NCI-H748 (cell line): ENCODE data around the gene NFIA.

Experiments used
- DNase-seq: peaks from one replicate; lab custom pipeline; 2025; ENCODE audit not compliant: unreplicated experiment; lab: John Stamatoyannopoulos, UW

Gene NFIA

DNA sequence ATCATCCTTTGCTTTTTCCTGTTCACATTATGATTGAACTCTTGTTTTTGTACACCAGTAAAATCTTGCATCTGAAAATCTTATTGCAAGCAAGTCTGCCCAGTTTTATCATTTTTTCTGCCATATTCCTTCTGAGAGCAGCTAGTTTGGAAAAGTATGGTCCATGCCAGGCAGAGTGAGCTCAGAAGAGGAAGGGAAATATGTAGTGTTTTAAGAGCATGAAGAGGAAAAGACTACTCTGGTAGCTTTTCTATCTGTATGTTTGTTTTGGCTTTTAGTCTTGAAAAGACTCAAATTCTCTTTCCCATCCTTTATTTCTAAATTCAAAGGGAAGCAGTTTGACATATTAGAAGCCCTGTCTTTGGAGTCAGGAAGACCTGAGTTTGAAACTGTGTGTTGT is 125.8 kb downstream of the NFIA start:
- no peak for DNase-seq

DNA sequence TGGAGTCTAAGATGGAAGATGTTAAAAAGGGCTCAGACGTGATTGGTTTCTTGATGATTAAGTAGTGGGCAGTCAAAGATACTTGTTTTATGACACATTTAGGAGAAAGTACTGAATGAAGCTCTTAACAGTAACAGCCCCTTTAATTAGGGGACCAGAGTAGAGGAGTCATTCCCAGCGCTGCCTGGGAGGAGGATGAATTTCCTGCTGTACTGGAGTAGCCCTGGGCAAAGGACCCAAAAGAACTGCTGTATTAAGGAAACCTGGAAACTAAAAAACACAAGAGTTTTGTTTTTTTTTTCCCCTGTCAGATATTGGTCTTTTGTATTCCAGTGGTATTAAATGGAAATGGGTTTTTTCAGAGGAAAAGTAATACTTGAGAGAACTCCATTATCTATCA is 126.5 kb downstream of the NFIA start:
- no peak for DNase-seq

DNA sequence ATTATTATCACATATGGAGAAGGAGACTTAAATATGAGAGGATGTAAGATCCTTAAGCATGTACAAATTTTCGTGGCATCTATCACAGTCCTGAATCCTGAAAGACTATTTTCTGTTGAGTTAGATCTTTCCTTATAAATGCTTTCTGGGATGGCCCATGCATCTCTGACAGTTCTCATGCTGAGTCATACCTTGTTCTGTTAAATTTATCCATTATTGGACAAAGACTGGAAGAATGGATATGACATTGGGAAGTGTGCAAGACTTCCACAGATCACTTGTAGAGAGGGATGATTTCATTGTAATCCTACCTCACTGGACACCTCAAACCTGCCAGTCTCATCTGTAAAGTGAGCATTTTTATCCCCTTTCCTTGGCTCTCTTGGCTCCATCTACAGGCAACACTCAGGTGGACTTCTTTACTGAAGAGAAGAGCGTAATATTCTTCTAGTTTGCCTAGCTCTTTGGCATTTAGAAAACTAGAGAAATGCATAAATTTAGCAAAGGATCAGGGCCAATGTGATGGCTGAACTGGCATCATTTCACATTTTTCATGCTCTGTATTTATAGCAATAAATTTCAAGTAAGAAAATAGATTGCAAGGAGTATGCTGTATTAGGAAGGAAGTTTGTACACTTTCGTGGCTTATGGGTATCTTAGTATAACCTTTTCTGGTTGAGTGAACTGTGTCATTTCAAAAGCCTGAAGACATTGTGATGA is 128.2 kb downstream of the NFIA start:
- peak; percentile 29 for DNase-seq

DNA sequence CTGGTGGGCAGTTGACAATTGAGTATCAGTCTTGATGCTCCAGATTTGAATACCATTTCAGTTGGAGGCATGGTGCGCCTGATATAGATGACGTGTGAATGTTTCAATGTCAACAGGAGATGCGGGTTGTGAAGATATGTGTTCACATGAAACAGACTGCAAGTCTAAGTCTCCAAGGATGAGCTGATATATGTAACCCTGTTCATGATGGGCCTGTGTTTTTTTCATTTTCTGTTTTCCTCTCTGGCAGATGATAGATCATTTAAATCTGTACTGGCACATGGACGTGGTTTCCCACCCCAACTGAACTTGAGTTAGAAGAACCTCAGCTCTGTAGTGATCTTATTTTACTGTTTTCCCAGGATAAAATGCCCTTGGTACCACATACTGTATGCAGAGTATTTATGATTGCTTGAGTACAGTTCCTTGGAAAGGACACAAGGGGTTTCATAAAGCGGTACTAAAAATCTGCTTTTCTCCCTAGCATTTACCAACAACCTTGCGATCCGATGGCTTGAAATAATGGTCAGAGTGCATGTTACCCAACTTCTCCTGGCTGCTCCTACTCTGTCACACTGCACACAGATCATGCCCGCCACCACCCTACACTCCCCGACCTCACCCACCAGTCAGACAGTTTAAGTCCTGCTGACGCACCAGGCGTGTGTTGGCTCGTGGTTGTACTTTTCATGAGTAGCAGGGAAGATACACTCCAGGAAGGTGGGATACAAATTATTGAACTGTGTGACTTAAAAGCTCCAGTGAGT is 131.1 kb downstream of the NFIA start:
- no peak for DNase-seq

DNA sequence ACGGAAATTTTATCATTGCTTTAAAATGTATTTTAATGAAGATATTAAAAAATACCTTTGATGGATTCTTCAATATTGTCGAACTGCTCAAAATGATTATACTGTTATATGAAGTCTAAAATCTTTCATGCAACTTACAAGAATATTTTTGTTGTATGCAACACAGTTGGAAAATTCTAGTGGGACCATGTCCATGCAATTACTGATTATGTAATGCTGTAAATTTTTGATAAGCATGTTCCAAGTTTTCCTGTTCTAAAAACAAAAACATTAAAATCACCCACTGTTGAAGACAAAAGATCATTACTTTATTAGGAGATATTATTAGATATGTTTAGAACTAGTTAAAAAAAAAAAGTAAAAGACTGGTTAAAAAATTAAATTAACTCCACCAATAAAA is 132.8 kb downstream of the NFIA start:
- no peak for DNase-seq

DNA sequence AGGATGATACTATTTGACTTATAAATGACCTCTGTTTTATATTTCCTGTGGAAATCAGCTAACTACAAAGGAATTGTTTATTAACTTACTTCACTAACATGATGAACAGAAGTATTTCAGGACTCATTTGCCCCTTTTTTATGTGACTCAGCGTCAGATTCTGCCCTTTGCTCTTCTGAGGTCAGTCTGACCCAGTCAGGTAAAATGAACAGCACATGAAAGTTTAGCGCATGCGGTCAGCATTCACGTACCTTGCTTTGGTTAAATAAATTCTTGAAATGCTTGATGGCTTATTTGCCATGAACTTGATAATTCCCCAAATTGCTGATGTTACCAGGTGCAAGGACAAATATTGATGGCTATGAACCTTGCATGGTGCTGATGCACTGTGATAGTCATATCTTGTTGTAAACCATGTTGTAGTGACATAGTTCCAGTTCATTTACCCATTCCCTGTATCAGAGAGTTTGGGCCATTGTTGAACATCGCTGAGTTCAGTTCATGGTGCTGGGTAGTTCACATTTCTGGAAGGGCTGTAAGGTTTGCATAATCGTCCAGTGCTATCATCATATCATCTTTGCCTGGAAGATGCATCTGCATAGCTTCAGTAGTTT is 133.4 kb downstream of the NFIA start:
- no peak for DNase-seq

DNA sequence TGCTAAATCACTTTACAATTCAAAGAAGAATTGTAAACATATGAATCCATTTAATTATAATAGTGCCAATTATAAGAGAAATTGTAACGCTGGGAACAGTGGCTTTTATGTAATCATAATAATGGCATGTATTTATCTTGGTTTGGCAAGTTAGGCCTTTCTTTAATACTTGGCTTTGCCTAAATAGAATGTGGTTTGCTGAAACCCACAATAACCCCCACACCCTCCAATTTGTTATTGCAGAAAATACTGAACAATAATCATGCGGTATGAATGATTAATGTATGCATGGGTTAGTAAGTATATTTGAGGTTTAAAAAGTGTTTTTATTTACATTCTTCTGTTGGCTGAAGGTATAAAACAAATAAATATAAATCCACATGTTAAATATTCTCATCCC is 138.2 kb downstream of the NFIA start:
- no peak for DNase-seq

DNA sequence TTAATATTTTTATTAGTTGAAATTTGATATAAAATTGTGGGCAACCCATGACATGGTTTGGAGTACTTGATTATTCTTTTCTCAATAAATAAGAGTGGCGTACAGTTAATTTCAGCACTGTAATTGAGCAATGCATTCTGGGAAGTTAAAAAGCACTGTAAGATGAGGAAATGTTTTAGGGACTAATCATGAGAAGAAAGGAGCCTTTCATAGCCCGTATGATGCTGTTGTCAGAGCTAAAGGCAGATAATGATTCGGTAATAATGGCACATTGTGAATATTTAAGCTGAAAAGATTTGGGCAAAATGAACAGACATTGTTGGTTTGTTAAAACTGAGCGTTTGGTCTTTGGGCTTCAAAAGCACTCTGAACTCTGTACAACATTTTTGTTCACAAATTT is 139.3 kb downstream of the NFIA start:
- DNase-seq, result peak; percentile 11

DNA sequence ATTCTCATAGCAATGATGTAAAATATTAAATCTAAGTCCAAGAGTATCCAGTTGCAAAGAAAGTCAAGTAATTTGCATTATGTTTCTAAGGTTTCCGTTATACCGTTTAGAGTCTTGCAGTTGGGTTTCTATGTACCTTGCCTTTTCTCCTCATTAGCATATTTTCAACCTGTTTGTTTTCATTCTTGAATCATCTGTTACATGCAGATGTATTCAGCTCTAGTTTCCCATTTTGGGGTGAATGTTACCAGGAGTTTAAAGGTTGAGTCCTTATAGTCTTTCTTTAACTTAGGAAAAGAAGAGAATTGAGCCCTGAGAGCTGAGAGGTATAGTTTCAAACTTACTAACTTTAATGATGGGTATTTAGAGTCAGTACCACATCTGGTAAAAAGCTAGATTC is 139.9 kb downstream of the NFIA start:
- no peak for DNase-seq

DNA sequence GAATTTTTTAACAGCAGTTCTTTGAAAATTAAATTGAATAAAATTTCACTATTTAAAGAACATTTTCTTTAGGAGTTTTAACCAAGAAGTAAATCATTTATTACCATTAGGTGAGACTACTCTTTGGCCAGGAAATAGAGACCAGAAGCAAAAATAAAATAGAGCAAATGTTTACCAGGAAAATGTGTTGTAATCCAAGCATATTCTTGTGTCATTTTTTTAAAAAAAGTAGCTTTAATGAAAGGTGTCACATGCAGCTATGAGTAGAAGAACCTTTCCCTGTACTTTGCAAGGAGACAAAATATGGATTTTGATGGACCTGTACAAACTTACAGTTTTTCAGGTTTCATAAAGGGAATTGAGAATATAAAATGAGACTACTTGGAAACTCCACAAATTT is 140.8 kb downstream of the NFIA start:
- DNase-seq, result no peak

DNA sequence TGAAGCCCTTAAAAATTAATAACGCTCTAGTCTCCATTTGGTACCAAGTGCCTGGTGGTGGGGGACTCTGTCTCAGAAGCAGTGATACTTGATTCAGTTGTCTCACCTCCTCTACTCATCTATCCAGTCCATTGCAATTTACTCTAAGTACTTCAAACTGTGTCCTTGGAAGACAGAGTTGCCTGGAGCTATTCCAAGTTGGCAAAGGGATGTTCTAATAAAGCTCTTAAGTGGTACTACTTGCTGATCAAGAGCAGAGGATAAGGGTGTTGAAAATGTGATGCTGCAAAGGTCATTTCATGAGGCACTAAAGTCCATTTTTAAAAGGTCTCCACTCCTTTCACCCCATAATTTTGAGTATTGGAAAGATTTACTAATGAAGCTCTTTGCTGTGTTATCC is 142.2 kb downstream of the NFIA start:
- no peak for DNase-seq

DNA sequence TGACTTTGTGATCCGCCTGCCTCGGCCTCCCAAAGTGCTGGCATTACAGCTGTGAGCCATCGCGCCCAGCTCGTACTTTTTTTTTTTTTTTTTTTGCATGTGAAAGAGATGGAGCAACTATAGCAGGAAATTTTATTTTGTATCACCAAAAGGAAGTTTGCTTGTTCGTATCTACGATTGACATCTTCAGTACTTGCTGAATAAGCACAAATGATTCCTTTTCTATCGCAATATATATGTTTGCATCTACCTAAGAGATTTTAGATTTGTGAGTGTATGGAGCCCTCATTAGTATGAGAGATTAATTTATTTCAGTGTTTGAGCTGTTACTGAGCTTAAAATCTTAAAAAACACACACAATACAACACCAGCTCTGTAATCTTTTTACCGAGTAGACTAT is 143.1 kb downstream of the NFIA start:
- no peak for DNase-seq

DNA sequence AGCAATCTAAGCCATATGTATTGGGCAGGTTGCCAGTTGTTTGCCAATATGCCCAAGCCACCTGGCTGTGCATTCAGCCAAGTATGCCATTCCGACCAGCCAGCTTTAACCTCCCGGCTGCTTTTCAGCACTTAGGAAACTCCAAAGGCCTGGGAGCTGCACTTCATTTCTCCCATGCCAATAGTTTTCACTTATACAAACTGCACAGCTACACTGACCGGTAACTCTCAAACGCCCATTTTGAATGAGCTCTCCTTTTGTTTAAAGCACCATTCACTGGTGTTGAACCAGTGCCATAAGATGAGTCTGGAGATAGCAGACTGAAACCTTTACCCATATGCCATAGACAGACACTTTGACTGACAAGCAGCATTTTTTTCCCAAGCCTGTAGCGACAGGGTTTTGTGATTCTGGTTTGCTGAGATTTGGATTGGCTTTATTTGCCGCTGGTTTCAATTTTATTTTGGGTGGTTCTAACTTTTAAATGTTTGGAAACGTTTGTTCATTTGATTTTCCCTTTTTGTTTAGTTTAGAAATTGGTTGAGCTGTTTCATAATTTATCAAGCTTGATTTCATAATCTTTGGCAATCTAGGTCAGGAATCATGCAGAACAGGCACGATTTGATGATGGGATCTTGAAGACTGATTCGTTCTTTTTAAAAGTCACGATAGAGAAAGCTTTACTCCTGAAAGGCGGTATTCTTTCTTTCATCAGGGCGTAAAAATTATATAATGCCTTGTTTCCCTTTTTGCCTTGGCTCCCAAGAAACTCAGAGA is 144.6 kb downstream of the NFIA start:
- DNase-seq, result peak; percentile 41

DNA sequence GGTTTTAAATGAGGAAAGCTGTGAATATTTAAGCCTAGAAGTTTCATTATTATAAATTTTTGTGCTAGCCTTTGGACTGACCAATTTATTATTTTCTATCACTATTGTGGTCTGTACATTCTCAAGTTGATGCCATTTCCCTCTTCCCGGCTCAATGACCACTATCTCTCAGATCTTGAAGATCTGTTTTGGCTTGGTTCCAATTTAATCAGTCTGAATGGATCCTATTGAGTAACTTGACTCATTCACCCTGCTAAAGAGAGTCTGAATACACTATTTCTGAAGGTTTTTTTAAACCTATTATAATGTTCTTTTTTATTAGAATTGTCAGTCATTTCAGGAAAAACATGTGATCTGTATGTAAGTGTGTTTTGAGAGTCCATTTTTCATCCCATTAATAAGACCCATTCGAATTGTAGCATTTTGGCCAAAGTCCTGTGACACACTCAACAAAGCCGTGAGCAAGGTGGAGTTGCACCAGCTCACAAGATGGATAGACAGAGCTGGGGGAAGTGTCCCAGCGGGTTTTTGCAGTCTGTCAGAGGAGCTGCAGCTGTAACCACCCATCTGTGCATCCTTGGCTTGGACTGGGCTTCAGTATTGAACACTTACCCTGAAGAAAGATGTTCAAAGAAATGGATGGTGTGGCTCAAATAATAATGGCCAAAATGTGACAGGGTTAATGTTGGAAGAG is 145.6 kb downstream of the NFIA start:
- peak; percentile 41 for DNase-seq

DNA sequence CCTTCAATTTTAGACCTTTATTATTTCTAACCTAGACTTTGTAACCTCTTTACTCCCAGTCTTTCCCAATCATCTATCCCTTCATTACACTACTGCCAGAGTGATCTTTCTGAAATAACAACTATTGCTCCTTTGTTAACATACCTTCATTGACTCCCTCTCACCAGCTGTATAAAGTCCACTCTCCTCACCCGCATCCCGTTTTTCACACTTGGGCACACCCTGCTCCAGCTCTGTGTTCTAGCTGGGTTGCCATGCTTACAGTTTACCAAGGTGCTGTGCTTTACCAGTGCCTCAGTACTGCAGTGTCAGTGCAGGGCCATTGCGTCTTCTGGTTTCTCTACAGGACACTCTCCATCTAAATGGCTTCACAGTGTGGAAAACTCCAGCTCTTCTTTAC is 148.2 kb downstream of the NFIA start:
- DNase-seq, result peak; percentile 24

DNA sequence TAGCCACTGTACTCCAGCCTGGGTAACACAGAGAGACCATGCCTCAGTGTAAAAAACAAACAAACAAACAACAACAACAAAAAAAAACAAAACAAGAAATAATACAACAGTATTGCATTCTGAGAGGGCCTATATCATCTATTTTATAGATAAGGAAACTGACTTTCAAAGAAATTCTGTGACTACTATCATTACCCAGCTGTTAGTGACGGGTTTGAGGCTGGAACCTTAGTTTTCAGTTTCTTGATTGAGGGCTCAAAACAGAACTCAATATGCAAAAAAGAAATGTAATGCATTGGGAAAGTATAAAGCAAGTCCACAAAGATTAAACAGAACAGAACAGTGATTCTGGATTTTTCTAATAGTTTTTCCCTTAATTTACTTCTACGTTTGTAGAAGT is 149.4 kb downstream of the NFIA start:
- no peak for DNase-seq

DNA sequence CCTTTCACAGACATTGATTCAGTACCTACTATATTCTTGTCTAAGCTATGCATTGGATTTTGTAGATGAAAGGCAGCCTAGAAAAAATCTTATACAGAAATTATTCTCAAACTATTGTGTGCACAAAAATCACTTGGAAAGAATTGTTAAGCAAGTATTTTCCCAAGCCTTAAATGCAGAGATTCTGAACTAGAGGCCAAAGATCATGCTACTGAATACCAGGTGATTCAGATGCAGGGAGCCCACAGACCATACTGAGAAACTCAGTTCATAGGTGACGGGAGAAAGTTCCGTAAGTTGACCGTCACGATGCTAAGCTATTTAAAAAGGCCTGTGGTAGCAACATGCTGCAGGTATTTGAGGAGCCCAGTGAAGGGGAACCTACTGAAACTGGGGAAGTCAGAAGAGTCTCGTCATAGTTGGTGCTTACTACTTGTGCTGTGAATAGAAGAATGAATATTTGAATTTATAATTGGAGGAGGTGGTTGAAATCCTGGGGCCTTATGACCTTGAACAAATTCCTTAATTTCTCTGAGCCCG is 150.8 kb downstream of the NFIA start:
- DNase-seq, result no peak

DNA sequence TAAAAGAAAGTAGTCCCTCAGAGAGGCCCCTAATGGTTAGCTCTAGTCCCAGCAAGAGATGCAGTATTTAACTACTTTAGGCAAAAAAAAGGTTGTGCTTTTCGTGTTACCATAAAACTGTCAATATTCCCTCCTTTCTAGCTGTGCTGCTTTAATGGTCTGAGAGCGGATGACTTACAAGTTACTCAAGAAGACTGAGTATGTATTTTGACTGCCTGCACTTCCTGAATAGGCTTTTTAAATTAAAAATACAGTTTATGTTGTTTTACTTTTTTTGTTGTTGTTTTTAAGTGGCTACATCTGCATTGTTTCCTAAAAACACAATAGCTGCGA is 152.2 kb downstream of the NFIA start:
- no peak for DNase-seq

DNA sequence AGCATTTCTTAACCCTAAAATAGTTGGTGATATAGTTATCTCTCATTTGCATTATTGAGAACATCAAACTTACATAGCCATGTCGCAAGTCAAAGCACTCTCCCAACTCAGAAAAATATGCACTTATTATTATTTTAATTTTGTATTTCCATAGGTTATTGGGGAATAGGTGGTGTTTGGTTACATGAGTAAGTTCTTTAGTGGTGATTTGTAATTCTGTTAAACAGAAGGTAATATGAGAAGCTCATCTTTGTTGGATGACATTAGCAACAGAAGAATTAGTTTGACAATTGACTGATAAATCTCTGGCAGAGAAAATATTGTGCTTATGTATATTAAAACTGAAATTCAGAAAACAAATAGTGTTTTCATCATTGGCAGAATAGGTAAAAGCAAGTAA is 154.8 kb downstream of the NFIA start:
- no peak for DNase-seq

DNA sequence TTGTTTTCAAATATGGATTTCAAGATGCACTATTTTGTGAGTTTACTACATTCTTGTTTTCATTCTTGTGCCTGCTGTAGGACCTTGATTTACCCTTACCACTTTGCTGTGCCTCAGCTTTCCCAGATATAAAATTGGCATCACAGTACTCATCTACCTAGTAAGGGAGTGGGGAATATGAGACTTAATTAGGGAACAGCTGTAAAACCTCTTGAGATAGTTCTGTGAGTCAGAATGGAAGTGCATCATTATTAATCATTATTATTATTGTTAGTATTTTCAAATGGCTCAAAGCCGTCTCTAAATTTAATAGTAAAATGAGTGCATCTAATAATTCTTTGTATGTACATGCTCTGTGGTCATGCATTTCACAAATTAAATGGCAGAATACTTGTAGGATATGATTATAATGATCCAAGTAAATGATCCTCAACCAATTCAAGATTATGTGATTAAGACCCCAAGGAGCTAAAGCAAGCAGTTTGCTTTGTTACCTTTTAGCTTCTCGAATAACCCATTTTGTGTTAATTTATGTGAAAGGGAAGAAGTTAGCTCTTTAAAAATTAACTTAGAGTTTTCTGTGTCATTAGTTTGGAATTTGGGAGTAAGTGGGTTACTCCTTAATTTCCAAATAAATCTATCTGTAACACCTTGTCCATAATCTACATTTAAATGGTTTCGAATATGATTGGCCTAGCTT is 155.4 kb downstream of the NFIA start:
- DNase-seq, result no peak
